NCI-H82 treated with DMSO at 0.1 percent for 48 hours (cell line): ENCODE data around the gene ENTPD2.
A peak's percentile ranks its signal among the peaks of the same experiment; 100 is the strongest.
"Not testable (repeated sequence)": the region's sequence is repeated elsewhere in the genome, so short reads cannot be mapped to it uniquely, and the experiment has no call there.

ENCODE experiments used
- DNase-seq: peaks from one replicate; lab custom pipeline; 2025; ENCODE audit not compliant: unreplicated experiment; lab: John Stamatoyannopoulos, UW

ENTPD2 gene

GRCh38 chr9:137065336-137065967 lies 11.6 kb upstream of the ENTPD2 start:
- no peak for DNase-seq

GRCh38 chr9:137064880-137065164 lies 11.0 kb upstream of the ENTPD2 start:
- no peak for DNase-seq

- no peak for DNase-seq
Measured at GRCh38 chr9:137064027-137064879, 10.4 kb upstream of the ENTPD2 start.

- no peak for DNase-seq
Measured at GRCh38 chr9:137063311-137064026, 9.6 kb upstream of the ENTPD2 start.

- DNase-seq, result not testable (repeated sequence)
Measured at GRCh38 chr9:137062798-137063197, 8.9 kb upstream of the ENTPD2 start.

DNA sequence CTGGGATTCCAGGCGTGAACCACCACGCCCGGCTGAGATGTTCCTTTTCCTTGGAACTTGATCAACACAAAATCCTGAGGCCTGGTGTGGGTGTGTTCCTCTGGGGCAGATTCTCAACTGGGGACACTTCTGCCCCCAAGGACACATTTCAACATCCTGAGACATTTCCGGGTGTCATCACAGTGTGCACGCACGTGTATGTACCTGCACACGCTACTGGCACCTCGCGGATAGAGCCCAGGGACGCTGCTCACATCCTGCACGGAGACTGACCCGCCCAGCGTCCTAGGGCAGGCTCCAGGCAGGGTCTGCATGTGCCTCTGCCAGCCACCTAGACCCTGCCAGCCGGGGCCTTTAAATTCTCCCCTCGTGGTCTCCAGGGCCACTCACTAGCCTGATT lies 8.5 kb upstream of the ENTPD2 start:
- no peak for DNase-seq

DNA sequence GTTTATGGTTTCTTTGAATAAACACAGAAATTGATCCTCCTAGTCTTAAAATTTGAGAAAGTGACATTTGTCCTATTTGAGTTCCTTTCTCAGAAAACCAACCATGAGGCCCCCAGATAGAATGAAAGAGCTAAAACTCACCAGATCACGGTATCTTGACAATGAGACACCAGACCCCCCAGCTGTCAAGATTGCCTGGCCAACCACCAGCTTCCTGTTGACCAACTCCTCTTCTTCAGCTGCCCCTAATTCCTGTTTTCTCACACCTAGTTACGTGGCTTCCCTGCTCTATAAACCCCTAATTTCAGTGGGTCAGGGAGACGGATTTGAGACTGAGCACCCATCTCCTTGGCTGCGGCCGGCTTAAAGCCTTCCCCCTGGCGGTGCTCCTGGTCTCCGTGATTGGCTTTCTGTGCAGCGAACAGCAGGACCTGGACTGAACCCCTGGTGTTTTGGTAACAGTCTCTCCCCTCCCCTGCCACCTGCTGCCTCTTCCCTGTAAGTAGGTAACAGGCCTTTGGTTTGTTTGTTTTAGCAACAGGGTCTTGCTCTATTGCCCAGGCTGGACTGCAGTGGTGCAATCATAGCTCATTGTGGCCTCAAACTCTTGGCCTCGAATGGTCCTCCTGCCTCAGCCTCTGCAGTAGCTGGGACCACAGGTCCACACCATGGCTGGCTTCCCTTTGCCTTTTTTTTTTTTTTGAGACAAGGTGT lies 4.8 kb upstream of the ENTPD2 start:
- peak; percentile 75 for DNase-seq

DNA sequence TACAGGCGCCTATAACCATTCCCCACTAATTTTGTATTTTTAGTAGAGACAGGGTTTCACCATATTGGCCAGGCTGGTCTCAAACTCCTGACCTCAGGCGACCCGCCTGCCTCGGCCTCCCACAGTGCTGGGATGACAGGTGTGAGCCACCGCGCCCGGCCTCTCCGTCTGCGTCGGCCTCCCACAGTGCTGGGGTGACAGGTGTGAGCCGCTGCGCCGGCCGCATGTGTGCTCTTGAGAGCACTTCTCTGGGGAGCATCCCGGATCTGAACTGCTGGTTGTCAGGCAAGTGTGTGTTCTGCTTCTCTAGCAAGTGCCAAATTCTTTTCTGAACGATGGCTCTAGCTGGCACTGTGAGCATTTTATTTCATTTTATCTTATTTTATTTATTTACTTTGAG lies 3.7 kb upstream of the ENTPD2 start:
- no peak for DNase-seq

DNA sequence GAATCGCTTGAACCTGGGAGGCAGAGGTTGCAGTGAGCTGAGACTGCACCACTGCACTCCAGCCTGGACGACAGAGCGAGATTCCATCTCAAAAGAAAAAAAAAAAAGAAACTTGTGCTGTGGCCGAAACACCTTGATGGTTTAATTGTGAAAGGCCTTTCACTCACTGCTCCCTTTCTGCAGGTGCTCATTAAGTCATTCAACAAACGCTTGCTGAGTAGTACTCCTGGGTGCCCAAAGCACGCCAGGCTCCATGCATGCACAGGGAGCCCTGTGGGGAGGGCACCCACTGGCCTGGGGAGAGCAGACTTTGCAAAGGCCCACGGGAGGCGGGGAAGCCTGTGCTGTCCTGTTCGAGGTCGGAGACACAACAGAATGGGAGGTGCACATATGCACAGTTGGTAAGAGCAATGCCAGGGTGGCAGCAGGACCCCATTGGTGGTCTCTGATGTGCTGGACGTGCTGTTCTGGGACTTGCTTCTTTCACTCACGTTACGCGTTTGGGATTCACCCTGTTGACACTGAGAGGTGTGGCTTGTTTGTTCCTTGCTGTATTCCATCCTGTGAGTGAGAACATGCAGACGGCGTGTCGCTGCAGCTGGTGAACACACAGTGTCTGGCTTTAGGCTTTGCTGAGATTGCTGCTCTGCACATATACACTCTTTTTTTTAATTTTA lies 3.0 kb upstream of the ENTPD2 start:
- DNase-seq, result no peak

DNA sequence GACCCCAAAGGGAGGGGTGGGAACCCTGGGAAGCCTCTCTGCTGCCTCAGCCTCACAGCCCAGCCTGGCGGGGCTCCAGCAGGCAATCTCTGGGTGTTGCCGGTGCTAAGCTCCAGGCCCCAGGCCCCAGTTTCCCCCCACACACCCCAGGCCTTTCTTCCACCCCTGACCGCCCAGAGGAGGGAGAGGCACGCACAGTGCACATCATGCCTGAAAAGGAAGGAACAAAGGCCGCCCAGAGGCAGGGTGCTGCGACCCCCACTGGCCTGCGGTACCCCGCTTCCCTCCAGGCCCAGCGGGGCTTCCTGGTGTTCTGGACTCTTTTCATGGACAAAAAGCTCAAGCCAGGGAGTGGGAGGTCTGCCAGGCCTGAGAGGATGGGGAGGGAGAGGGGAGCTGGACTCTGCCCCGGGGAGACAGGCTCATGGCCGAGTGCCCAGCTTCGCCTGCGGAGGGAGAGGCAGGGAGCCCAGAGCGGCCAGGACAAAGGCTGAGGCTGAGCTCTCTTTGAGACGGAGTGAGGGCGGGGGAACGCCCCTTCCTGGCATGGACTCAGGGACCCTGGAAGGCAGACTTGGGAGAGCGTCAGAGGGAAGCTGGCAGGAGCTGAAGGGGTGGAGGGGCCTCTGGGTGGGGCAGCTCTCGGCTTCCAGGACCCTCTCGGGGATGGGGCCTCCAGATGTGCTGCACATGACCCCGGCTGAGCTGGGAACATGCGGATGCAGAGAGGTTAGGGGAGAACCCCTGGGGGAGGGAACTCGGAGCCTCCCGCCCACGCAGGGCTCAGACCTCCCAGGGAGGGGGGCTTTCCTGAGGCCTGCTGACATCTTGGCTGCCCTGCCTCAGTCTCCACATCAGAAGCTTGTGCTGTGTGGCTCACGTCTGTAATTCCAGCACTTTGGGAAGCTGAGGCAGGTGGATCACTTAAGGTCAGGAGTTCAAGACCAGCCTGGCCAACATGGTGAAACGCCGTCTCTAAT lies 1.8 kb upstream of the ENTPD2 start:
- no peak for DNase-seq

- DNase-seq, result no peak
Measured at GRCh38 chr9:137054932-137055384, 1.1 kb upstream of the ENTPD2 start.

DNA sequence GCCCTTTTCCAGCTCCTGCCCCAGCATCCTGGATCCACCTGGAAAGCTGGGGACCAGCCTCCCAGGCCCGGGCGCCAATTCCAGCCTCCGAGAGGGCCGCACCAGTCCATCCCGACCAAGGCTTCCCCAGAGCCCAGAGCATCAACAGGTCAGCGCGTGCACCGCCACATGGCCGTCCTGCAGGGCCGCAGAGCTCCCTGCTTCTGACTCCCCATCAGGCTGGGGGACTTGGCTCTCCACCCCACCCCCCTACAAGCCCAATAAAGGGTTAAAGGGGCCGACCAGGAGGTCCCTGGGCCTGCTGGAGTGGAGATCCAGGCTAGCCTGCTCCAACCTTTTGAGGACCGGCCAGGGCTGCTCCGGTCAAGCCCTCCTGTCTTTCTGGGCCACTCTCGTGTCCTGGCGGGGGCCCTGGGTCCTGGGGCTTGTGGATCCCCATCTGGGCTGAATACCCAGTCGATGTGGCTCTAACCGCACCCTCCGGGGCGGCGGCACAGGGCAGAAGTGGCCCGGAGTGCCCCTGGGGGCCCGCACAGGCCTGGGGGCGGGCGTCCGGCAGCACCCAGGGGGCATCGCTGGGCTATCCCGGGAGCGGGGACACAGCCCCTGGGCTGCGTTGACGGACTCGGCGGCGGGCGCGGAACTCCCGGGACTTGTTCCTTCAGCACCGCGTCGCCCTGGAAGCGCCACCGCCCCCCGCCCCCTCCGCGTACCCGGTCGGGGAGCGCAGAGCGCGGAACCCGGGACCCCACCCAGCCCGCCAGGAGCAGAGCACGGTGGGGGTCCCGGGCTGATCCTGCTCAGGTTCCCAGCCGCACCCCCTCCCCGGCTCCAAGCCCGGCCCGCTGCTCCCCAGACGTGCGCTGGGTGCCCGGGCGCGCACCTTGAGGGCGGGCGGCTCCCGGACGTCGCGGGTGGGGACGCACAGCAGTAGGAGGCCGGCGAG lies 590 bp downstream of the ENTPD2 start:
- no peak for DNase-seq

DNA sequence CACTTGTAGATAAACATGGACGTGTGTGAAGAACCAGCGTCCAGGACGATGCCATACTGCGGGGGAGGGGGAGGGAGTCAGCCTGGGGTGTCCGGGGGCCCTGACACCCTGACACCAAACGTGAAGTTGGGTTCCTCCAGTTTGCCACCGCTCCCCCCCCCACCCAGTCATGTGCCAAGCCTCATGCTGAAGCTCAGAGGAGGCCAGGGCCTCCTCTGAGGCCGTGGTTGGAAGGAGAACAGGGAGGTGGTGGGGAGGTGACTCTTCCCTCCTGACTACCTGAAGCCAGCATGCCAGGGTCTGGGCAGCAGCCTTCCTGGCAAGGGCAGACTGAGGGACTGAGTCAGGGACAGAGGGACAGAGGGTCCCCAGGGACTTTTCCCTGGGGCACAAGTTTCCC lies 1.6 kb downstream of the ENTPD2 start:
- no peak for DNase-seq

GRCh38 chr9:137051145-137051724 lies 2.6 kb downstream of the ENTPD2 start:
- no peak for DNase-seq

GRCh38 chr9:137050570-137050969 lies 3.3 kb downstream of the ENTPD2 start:
- DNase-seq, result no peak

DNA sequence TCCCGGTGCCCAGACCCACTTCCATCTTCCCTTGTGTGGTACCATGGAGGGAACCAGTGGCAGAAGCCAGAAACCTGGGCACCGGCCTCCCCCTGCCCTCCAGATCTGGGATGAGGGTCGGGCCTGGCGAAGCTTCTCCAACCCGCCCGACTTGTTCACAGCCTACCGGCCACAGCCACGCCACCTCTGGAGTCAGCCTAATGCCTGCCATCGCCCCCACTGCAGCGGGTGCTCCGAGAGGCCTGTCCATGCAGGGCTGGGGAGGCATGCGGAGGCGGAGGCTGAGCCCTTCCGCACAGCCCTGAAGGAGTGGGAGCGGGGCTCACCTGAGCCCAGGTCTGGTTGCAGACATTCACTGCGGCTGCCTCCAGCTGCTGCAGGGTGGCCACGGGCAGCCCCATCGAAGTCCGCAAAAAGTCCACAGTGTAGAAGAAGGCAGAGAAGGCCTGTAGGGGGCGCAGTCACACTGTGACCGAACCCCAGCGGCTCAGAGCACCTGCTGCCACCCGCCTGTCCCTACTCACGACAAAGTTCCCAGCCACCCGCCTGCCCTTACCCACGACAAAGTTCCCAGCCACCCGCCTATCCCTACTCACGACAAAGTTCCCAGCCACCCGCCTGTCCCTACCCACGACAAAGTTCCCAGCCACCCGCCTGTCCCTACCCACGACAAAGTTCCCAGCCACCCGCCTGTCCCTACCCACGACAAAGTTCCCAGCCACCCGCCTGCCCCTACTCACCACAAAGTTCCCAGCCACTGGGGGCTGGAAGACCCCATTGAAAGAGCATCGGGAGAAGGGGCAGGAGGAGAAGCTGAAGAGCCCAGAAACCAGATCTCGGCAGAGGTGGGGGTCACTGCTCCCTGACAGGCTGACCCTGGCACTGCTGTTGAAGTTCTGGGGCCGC lies 4.1 kb downstream of the ENTPD2 start:
- DNase-seq, result peak; percentile 25
